PC-9 (cell line): ENCODE measurements around the gene CEP72.

Experiments used
- EZH2 ChIP-seq: fragments of 200-600 bp; sonication (generic); IDR thresholded peaks from 2 replicates; pipeline ENCODE4 v1.8.0; 2017; ENCODE audit warnings: antibody characterized with exemption, low read depth
- TF ChIP-seq, protein P1 (sequence below): fragments of 200-600 bp; sonication (generic); conservative IDR thresholded peaks from 2 replicates; pipeline ENCODE4 v1.6.1; 2017; ENCODE audit warnings: mixed run types, antibody characterized with exemption, mild to moderate bottlenecking, moderate library complexity

DNA sequence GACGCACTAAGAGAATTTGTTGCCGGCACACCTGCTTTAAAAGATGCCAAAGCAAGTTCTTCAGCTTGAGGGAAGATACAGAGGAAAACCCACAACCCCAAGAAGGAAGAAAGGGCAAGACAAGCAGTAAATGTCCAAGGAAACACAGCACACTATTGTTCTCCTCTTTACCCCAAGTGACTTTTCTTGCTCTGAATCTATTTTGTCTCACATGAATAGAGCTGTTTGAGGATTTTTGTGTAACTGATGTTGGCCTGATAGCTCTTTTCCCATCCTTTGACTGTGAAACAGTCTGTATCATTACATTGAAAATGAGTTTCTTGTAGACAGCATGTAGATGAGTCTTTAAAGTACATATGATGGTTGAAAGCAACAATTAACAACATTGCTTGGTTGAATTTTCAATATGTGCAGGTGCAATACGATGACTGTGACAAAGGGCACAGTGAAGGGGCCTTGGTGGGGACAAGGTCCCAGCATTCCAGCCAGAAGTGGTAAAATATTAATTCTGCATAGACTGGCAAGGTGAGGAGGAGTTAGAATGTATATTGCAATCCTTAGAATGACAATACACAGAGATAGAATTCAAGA lies 16.8 kb upstream of the CEP72 start:
- TF ChIP-seq EZH2: no peak
- TF ChIP-seq, protein P1, sequence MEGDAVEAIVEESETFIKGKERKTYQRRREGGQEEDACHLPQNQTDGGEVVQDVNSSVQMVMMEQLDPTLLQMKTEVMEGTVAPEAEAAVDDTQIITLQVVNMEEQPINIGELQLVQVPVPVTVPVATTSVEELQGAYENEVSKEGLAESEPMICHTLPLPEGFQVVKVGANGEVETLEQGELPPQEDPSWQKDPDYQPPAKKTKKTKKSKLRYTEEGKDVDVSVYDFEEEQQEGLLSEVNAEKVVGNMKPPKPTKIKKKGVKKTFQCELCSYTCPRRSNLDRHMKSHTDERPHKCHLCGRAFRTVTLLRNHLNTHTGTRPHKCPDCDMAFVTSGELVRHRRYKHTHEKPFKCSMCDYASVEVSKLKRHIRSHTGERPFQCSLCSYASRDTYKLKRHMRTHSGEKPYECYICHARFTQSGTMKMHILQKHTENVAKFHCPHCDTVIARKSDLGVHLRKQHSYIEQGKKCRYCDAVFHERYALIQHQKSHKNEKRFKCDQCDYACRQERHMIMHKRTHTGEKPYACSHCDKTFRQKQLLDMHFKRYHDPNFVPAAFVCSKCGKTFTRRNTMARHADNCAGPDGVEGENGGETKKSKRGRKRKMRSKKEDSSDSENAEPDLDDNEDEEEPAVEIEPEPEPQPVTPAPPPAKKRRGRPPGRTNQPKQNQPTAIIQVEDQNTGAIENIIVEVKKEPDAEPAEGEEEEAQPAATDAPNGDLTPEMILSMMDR: no peak
